GM13976 (cell line): ENCODE data around the gene ILRUN.
"Not testable (repeated sequence)": the region's sequence is repeated elsewhere in the genome, so short reads cannot be mapped to it uniquely, and the experiment has no call there.

Experiments
- DNase-seq: peaks from one replicate; pipeline ENCODE4 v3.0.0; 2012; ENCODE audit warnings: low spot score
- CTCF ChIP-seq: IDR thresholded peaks from 2 replicates; pipeline ENCODE4 v1.5.1; 2012; ENCODE audit warnings: borderline replicate concordance, mild to moderate bottlenecking; ENCODE audit not compliant: insufficient read depth; ENCODE audit errors: extremely low read depth, missing control alignments, control extremely low read depth
- in situ Hi-C: fragments of 300-500 bp; cut with MboI; formaldehyde crosslinking; loops from one replicate; pipeline ENCODE4 v1.12.0; 2022; ENCODE audit warnings: low sequenced_read_pairs, mixed read lengths, inconsistent platforms; ENCODE audit not compliant: unreplicated experiment

Gene ILRUN

GRCh38 chr6:34664256-34664971 lies 32.2 kb downstream of the ILRUN start:
- no peak for TF ChIP-seq CTCF
- no peak for DNase-seq
- in situ Hi-C loops, result no loop called here

GRCh38 chr6:34663831-34664255 lies 32.7 kb downstream of the ILRUN start:
- TF ChIP-seq CTCF, result no peak
- no peak for DNase-seq
- in situ Hi-C loops, result no loop called here

- no peak for DNase-seq
- no peak for TF ChIP-seq CTCF
- in situ Hi-C loops, result no loop called here
Measured at GRCh38 chr6:34663371-34663770, 33.2 kb downstream of the ILRUN start.

- in situ Hi-C loops, result no loop called here
- no peak for DNase-seq
- no peak for TF ChIP-seq CTCF
Measured at GRCh38 chr6:34661357-34661756, 35.2 kb downstream of the ILRUN start.

- in situ Hi-C loops, result no loop called here
- TF ChIP-seq CTCF, result no peak
- no peak for DNase-seq
Measured at GRCh38 chr6:34658605-34659265, 37.8 kb downstream of the ILRUN start.

- DNase-seq, in situ Hi-C loops: not testable (repeated sequence)
Measured at GRCh38 chr6:34657979-34658480, 38.5 kb downstream of the ILRUN start.

GRCh38 chr6:34657307-34657978 lies 39.1 kb downstream of the ILRUN start:
- DNase-seq, result no peak
- in situ Hi-C loops, result no loop called here
- TF ChIP-seq CTCF, result no peak
